PC-3 (cell line): ENCODE measurements around the gene LBP. TPM values are rescaled to one million over a fixed set of nuclear protein-coding genes. Genes with fewer than 3 reads are reported as not detected.

Experiments used
- ATAC-seq: fragments of 200-7000 bp; cut with Tn5 transposase; 2 replicates; pipeline ENCODE4 v1.9.1; 2020; ENCODE audit warnings: mild to moderate bottlenecking, moderate library complexity
- BruUV-seq: library from RNA; stranded (reverse); fragments of 400-500 nt; replicated peaks from 2 replicates; lab custom pipeline; 2021; lab: Mats Ljungman, UMichigan
- CTCF ChIA-PET: fragments of 300-600 bp; sonication (Branson Sonifier 250); formaldehyde crosslinking; loops from one replicate; lab custom pipeline; 2022; ENCODE audit warnings: antibody characterized with exemption; lab: Charles Lee
- POLR2A ChIA-PET: fragments of 300-600 bp; sonication (Branson Sonifier 250); formaldehyde crosslinking; loops from one replicate; lab custom pipeline; 2022; ENCODE audit warnings: antibody characterized with exemption; ENCODE audit not compliant: unreplicated experiment; lab: Charles Lee
- DNase-seq: peaks from one replicate; pipeline ENCODE4 v3.0.0-alpha.2; 2015
- H2AFZ ChIP-seq: fragments of 300-600 bp; sonication (generic); 2 replicates; pipeline ENCODE4 v1.6.0; 2016; ENCODE audit warnings: antibody characterized with exemption, low read length
- H3F3A ChIP-seq: fragments of 300-600 bp; sonication (generic); one replicate; pipeline ENCODE4 v1.6.0; 2017; ENCODE audit warnings: antibody characterized with exemption, low read length, control low read depth, mild to moderate bottlenecking; ENCODE audit not compliant: unreplicated experiment
- H3K27ac ChIP-seq: fragments of 300-600 bp; sonication (generic); 2 replicates; pipeline ENCODE4 v1.5.1; 2016; ENCODE audit warnings: mild to moderate bottlenecking, low read length
- H3K27me3 ChIP-seq: fragments of 300-600 bp; sonication (generic); 2 replicates; pipeline ENCODE4 v1.6.1; 2016; ENCODE audit warnings: low read length, mixed read lengths
- H3K36me3 ChIP-seq: fragments of 300-600 bp; sonication (generic); 2 replicates; pipeline ENCODE4 v1.6.1; 2016; ENCODE audit warnings: low read depth, mixed run types, low read length, mixed read lengths
- H3K4me1 ChIP-seq: fragments of 300-600 bp; sonication (generic); 2 replicates; pipeline ENCODE4 v1.5.1; 2016; ENCODE audit warnings: low read length; ENCODE audit not compliant: insufficient read depth
- H3K4me2 ChIP-seq: fragments of 300-600 bp; sonication (generic); 2 replicates; pipeline ENCODE4 v1.6.0; 2016; ENCODE audit warnings: low read length
- H3K4me3 ChIP-seq: fragments of 300-600 bp; sonication (generic); 2 replicates; pipeline ENCODE4 v1.5.1; 2016; ENCODE audit warnings: mild to moderate bottlenecking, low read length, mixed read lengths
- H3K79me2 ChIP-seq: fragments of 300-600 bp; sonication (generic); 2 replicates; pipeline ENCODE4 v1.6.1; 2017; ENCODE audit warnings: low read length, mixed read lengths
- H3K9ac ChIP-seq: fragments of 300-600 bp; sonication (generic); 2 replicates; pipeline ENCODE4 v1.6.0; 2016; ENCODE audit warnings: mild to moderate bottlenecking, low read length
- H3K9me2 ChIP-seq: fragments of 300-600 bp; sonication (generic); replicated peaks from 2 replicates; pipeline ENCODE4 v1.6.1; 2016; ENCODE audit warnings: mixed run types, low read length, mixed read lengths
- H3K9me3 ChIP-seq: fragments of 300-600 bp; sonication (generic); 2 replicates; pipeline ENCODE4 v1.6.1; 2016; ENCODE audit warnings: low read length, mixed read lengths
- H4K20me1 ChIP-seq: fragments of 300-600 bp; sonication (generic); 2 replicates; pipeline ENCODE4 v1.6.1; 2016; ENCODE audit warnings: low read length, mixed read lengths
- EZH2 ChIP-seq: fragments of 300-600 bp; sonication (generic); IDR thresholded peaks from one replicate; pipeline ENCODE4 v1.6.1; 2017; ENCODE audit warnings: antibody characterized with exemption, mild to moderate bottlenecking, low read length; ENCODE audit not compliant: unreplicated experiment
- EZH2phosphoT487 ChIP-seq: fragments of 300-600 bp; sonication (generic); IDR thresholded peaks from 2 replicates; pipeline ENCODE4 v1.6.1; 2018; ENCODE audit warnings: mild to moderate bottlenecking, antibody characterized with exemption, low read length, borderline replicate concordance
- intact Hi-C: fragments of 100-400 bp; cut with micrococcal nuclease; formaldehyde crosslinking; loops from 2 replicates; pipeline ENCODE4 v1.9.0; 2023
- total RNA-seq: library from RNA; depleted of rRNA; stranded (reverse); fragments of >200 nt; gene quantifications from 2 replicates; pipeline ENCODE4 v1.2.3, GENCODE V29; 2014
- TF ChIP-seq, protein P1 (sequence below): fragments of 300-600 bp; sonication (generic); conservative IDR thresholded peaks from 2 replicates; pipeline ENCODE4 v1.5.1; 2017; ENCODE audit warnings: antibody characterized with exemption, low read depth, mild to moderate bottlenecking, low read length

LBP gene
- total RNA-seq, 1 experiment from 2014 or later = not detected

DNA sequence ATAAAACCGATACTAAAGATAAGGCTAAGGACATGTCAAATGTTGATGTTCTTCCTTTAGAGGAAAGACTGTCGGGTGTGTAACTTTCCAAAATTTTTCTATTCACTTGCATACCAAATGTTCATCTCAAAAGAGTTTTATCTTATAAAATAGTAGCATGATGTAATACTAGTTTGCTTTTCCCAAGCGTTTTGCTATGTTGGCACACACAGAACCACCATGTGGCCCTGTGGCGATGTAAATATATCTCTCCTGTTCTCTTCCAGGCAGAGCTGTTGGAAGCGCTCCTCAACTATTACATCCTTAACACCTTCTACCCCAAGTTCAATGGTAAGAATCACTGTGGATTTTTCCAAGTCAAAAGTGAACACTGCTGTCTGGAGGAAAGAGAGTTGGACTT is 26.5 kb downstream of the LBP start:
- Histone ChIP-seq H3K27me3 (peaks cover 37% of the 10 kb centered on the region), H3K27ac (no peak overlapping the region), H3F3A (no peaks in the 10 kb centered on the region), H3K9ac (no peak overlapping the region), H3K79me2 (no peaks in the 10 kb centered on the region), H3K4me2 (no peak overlapping the region), H3K36me3 (no peaks in the 10 kb centered on the region), H4K20me1 (no peaks in the 10 kb centered on the region), H3K4me1 (no peaks in the 10 kb centered on the region), H3K9me2 (no peaks in the 10 kb centered on the region), H2AFZ (no peak overlapping the region), H3K9me3 (no peaks in the 10 kb centered on the region), H3K4me3 (no peak overlapping the region)
- POLR2A ChIA-PET = no interaction called here
- no peak for DNase-seq
- CTCF ChIA-PET = no interaction called here
- TF ChIP-seq, protein P1, sequence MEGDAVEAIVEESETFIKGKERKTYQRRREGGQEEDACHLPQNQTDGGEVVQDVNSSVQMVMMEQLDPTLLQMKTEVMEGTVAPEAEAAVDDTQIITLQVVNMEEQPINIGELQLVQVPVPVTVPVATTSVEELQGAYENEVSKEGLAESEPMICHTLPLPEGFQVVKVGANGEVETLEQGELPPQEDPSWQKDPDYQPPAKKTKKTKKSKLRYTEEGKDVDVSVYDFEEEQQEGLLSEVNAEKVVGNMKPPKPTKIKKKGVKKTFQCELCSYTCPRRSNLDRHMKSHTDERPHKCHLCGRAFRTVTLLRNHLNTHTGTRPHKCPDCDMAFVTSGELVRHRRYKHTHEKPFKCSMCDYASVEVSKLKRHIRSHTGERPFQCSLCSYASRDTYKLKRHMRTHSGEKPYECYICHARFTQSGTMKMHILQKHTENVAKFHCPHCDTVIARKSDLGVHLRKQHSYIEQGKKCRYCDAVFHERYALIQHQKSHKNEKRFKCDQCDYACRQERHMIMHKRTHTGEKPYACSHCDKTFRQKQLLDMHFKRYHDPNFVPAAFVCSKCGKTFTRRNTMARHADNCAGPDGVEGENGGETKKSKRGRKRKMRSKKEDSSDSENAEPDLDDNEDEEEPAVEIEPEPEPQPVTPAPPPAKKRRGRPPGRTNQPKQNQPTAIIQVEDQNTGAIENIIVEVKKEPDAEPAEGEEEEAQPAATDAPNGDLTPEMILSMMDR = no peak
- TF ChIP-seq EZH2phosphoT487 (no peak), EZH2 (no peak)
- ATAC-seq = no peak
- BruUV-seq = no TSS peak
- intact Hi-C loops = no loop called here

DNA sequence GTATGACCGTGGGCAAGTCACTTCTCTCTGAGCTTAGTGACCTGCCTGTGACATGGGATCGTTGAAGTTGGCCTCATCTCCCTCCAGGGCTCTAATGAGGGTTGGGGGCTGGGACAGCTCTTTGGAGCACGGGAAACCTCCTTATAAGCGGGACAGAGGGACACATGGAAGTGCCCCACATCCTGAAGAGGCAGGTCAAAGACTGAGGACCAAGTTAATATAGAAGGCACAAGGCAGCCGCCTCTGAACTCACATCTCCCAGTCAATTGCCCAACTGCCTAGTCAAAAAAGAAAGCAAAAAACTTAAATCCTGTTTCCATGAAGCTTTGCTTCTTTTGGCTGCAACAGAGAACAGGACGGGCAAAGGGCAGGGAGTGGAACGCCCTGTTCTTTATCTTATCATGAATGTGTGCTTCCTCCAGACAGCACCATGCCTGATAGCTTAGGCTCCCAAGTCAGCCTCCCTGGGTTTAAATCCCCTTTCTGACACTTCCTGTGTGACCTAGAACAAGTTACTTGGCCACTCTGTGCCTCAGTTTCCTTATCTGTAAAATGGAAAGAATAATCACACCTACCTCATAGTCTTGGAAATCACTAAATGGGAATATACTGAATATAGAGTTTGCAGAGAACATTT is 27.1 kb downstream of the LBP start:
- no peak for TF ChIP-seq EZH2phosphoT487
- TF ChIP-seq, protein P1 = no peak
- no peak for TF ChIP-seq EZH2
- DNase-seq (no peak), ATAC-seq (no peak)
- no peak overlapping the region for H3K4me2 ChIP-seq
- no peak overlapping the region for H3K4me3 ChIP-seq
- H3K4me1 ChIP-seq = no peaks in the 10 kb centered on the region
- ChIA-PET CTCF (no interaction called here), POLR2A (no interaction called here)
- no peak overlapping the region for H3K27ac ChIP-seq
- no peak overlapping the region for H2AFZ ChIP-seq
- no peaks in the 10 kb centered on the region for H3K79me2 ChIP-seq
- no peaks in the 10 kb centered on the region for H3K36me3 ChIP-seq
- H3K9me3 ChIP-seq = no peaks in the 10 kb centered on the region
- H3K9me2 ChIP-seq = no peaks in the 10 kb centered on the region
- BruUV-seq = no TSS peak
- H3F3A ChIP-seq = no peaks in the 10 kb centered on the region
- no peaks in the 10 kb centered on the region for H4K20me1 ChIP-seq
- intact Hi-C loops = no loop called here
- peaks cover 37% of the 10 kb centered on the region for H3K27me3 ChIP-seq
- no peak overlapping the region for H3K9ac ChIP-seq

DNA sequence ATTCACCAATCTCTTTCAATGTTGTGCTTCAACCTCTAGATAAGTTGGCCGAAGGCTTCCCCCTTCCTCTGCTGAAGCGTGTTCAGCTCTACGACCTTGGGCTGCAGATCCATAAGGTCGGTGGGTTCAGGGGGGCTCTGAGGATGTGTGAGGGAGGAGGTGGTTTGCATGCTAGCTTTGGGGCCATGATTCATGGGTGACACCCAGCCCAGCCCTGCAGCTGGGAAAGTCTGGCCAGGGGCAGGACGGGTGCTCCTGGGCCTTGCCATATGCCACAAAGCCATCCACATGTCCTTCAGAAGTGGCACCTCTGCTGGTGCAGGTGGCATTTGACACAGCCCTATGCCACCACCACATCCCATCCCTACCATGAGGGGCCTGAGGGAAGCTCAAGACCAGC is 27.6 kb downstream of the LBP start:
- no peak for TF ChIP-seq EZH2
- no peak for TF ChIP-seq EZH2phosphoT487
- TF ChIP-seq, protein P1 = no peak
- no peaks in the 10 kb centered on the region for H3K9me2 ChIP-seq
- no peaks in the 10 kb centered on the region for H3K9me3 ChIP-seq
- no peak for DNase-seq
- H2AFZ ChIP-seq = no peak overlapping the region
- H3K4me1 ChIP-seq = no peaks in the 10 kb centered on the region
- peaks cover 37% of the 10 kb centered on the region for H3K27me3 ChIP-seq
- H3K4me2 ChIP-seq = no peak overlapping the region
- no peak overlapping the region for H3K4me3 ChIP-seq
- H3F3A ChIP-seq = no peaks in the 10 kb centered on the region
- no TSS peak for BruUV-seq
- no peaks in the 10 kb centered on the region for H3K79me2 ChIP-seq
- H4K20me1 ChIP-seq = no peaks in the 10 kb centered on the region
- no peak overlapping the region for H3K27ac ChIP-seq
- H3K9ac ChIP-seq = no peak overlapping the region
- ChIA-PET POLR2A (no interaction called here), CTCF (interaction anchor here (0.7 kb wide), 1 partner anchor 35 kb away, joined by 3 read pairs; no protein-coding TSS in a partner anchor)
- ATAC-seq = no peak
- H3K36me3 ChIP-seq = no peaks in the 10 kb centered on the region
- intact Hi-C loops = no loop called here
